HepG2 (cell line): ENCODE measurements around the gene ZFP69B. TPM values are rescaled to one million over a fixed set of nuclear protein-coding genes. Genes with fewer than 3 reads are reported as not detected.

Experiments
- ATAC-seq: fragments of 200-7000 bp; cut with Tn5 transposase; 3 replicates; pipeline ENCODE4 v1.9.1; 2020; ENCODE audit warnings: mild to moderate bottlenecking, moderate library complexity
- Bru-seq: library from RNA; stranded (reverse); fragments of 400-500 nt; gene quantifications from one replicate; lab custom pipeline; 2021; lab: Mats Ljungman, UMichigan
- BruChase-seq, 2 experiments: library from RNA; stranded (reverse); fragments of 400-500 nt; gene quantifications; one replicate each; lab custom pipeline; 2021; lab: Mats Ljungman, UMichigan
- BruUV-seq: library from RNA; stranded (reverse); fragments of 400-500 nt; replicated peaks from 2 replicates; lab custom pipeline; 2021; lab: Mats Ljungman, UMichigan
- CTCF ChIA-PET: fragments of 300-600 bp; formaldehyde crosslinking; extraction: SDS; loops from one replicate; lab custom pipeline; 2021; ENCODE audit warnings: low total read pairs, inconsistent platforms, low intra/inter-chr PET ratio; lab: Yijun Ruan, JAX
- POLR2A ChIA-PET: fragments of 350-600 bp; sonication (Branson Sonifier 250); formaldehyde crosslinking; loops from one replicate; lab custom pipeline; 2020; ENCODE audit warnings: antibody characterized with exemption, inconsistent platforms; lab: Yijun Ruan, JAX
- DNase-seq: peaks from one replicate; pipeline ENCODE4 v3.0.0-alpha.2; 2015; ENCODE audit warnings: low spot score
- FAIRE-seq: peaks from 3 replicates; lab custom pipeline; 2011; peaks lifted over from hg19 to GRCh38; lab: Jason Lieb, UNC
- H2AFZ ChIP-seq: one replicate; pipeline ENCODE4 v1.6.1; 2011; ENCODE audit warnings: low read length, inconsistent platforms
- H3K27ac ChIP-seq: fragments of 300-600 bp; 3 replicates; pipeline ENCODE4 v1.8.0; 2011; ENCODE audit warnings: mixed run types, mild to moderate bottlenecking, mixed read lengths, low read length, inconsistent platforms; ENCODE audit not compliant: insufficient read depth; ENCODE audit errors: extremely low read length
- H3K27me3 ChIP-seq, 2 experiments: fragments of 200-600 bp in 1 of 2; 2 replicates in 1 of 2; 3 replicates in 1 of 2; pipeline versions ENCODE4 v1.6.0 to v1.8.0; 2011; ENCODE audit warnings: low read length in 2 of 2, mild to moderate bottlenecking in 2 of 2, moderate library complexity in 2 of 2, inconsistent platforms in 1 of 2; ENCODE audit not compliant: insufficient read depth in 2 of 2, control insufficient read depth in 1 of 2
- H3K36me3 ChIP-seq, 2 experiments: fragments of 200-600 bp in 1 of 2; replicated peaks in 1 of 2; 2 replicates in 1 of 2; 3 replicates in 1 of 2; pipeline versions ENCODE4 v1.5.1 to v1.8.0; 2011; ENCODE audit warnings: low read length in 2 of 2, inconsistent platforms in 1 of 2; ENCODE audit not compliant: insufficient read depth in 2 of 2, control insufficient read depth in 1 of 2
- H3K4me1 ChIP-seq: 2 replicates; pipeline ENCODE4 v1.5.1; 2012; ENCODE audit warnings: low read length, inconsistent platforms; ENCODE audit not compliant: insufficient read depth
- H3K4me2 ChIP-seq: 2 replicates; pipeline ENCODE4 v1.6.0; 2011; ENCODE audit warnings: low read depth, low read length, inconsistent platforms
- H3K4me3 ChIP-seq, 3 experiments: fragments of 200-600 bp in 1 of 3; sonication (generic), shearing (Covaris generic) in 1 of 3; replicated peaks in 1 of 3; 2 replicates each; pipeline ENCODE4 v1.5.1; 2011 to 2016; ENCODE audit warnings: low read length in 3 of 3, inconsistent platforms in 2 of 3, low read depth in 2 of 3, mild to moderate bottlenecking in 2 of 3, control low read depth in 1 of 3, mixed read lengths in 1 of 3; ENCODE audit not compliant: insufficient read depth in 1 of 3
- H3K79me2 ChIP-seq: one replicate; pipeline ENCODE4 v1.6.1; 2011; ENCODE audit warnings: low read length, inconsistent platforms; ENCODE audit not compliant: insufficient read depth
- H3K9ac ChIP-seq: 2 replicates; pipeline ENCODE4 v1.6.0; 2011; ENCODE audit warnings: mild to moderate bottlenecking, low read depth, low read length, inconsistent platforms; ENCODE audit not compliant: insufficient read depth
- H3K9me3 ChIP-seq: 2 replicates; pipeline ENCODE4 v1.5.1; 2012; ENCODE audit warnings: mild to moderate bottlenecking, low read length
- H4K20me1 ChIP-seq: 2 replicates; pipeline ENCODE4 v1.6.0; 2011; ENCODE audit warnings: inconsistent platforms, mild to moderate bottlenecking, low read length, moderate library complexity; ENCODE audit not compliant: insufficient read depth
- FOXJ3 ChIP-seq: sonication (generic); formaldehyde crosslinking; IDR thresholded peaks from 2 replicates; pipeline ENCODE4 v1.4.0; 2020; ENCODE audit warnings: missing genetic modification reagents, mild to moderate bottlenecking, borderline replicate concordance
- GABPB1 ChIP-seq: IDR thresholded peaks from 2 replicates; pipeline ENCODE4 v1.6.1; 2016; ENCODE audit warnings: mild to moderate bottlenecking, missing genetic modification reagents, moderate library complexity, missing compliant biosample characterization
- JUN ChIP-seq: sonication (generic); formaldehyde crosslinking; IDR thresholded peaks from 2 replicates; pipeline ENCODE4 v1.4.0; 2020; ENCODE audit warnings: mild to moderate bottlenecking, missing genetic modification reagents
- NBN ChIP-seq: fragments of 450-650 bp; conservative IDR thresholded peaks from 2 replicates; pipeline ENCODE4 v1.6.1; 2017
- NONO ChIP-seq, 2 experiments: fragments of 450-650 bp in 1 of 2; sonication (generic) in 1 of 2; formaldehyde crosslinking in 1 of 2; IDR thresholded peaks in 1 of 2; conservative IDR thresholded peaks in 1 of 2; 2 replicates each; pipeline versions ENCODE4 v1.6.1 to v1.8.0; 2017 to 2022; ENCODE audit warnings: mild to moderate bottlenecking in 1 of 2, missing genetic modification reagents in 1 of 2, moderate library complexity in 1 of 2
- PHF20 ChIP-seq: sonication (generic); formaldehyde crosslinking; IDR thresholded peaks from 2 replicates; pipeline ENCODE4 v1.5.0; 2020; ENCODE audit warnings: mild to moderate bottlenecking, missing genetic modification reagents
- STAG1 ChIP-seq: sonication (generic); formaldehyde crosslinking; IDR thresholded peaks from 2 replicates; pipeline ENCODE4 v1.4.0; 2020; ENCODE audit warnings: missing genetic modification reagents
- SYNCRIP ChIP-seq: fragments of 200-400 bp; formaldehyde crosslinking; IDR thresholded peaks from 2 replicates; pipeline ENCODE4 v1.6.1; 2018; ENCODE audit warnings: mild to moderate bottlenecking, low read depth, low read length; ENCODE audit not compliant: insufficient read depth
- ZC3H13 ChIP-seq: sonication (generic); formaldehyde crosslinking; IDR thresholded peaks from 2 replicates; pipeline ENCODE4 v1.8.1; 2023; ENCODE audit warnings: mild to moderate bottlenecking, missing genetic modification reagents, moderate library complexity
- ZNF768 ChIP-seq: sonication (generic); formaldehyde crosslinking; IDR thresholded peaks from 2 replicates; pipeline ENCODE4 v1.4.0; 2020; ENCODE audit warnings: missing genetic modification reagents
- ZSCAN21 ChIP-seq: sonication (generic); formaldehyde crosslinking; IDR thresholded peaks from 2 replicates; pipeline ENCODE4 v1.8.0; 2022; ENCODE audit warnings: mild to moderate bottlenecking, missing genetic modification reagents, moderate library complexity, borderline replicate concordance
- WGBS: methylation state at CpG from one replicate; pipeline ENCODE4 v1.1.6; 2017; ENCODE audit warnings: low lambda C conversion rate; 5-methylcytosine and 5-hydroxymethylcytosine counted together
- in situ Hi-C: cut with HindIII; loops from 2 replicates; pipeline ENCODE4 v1.10.0; 2017; ENCODE audit warnings: low pct_unique_long_range_greater_than_20kb; ENCODE audit not compliant: extremely low pct_ligation_motif_present
- intact Hi-C: fragments of 100-400 bp; cut with micrococcal nuclease; formaldehyde crosslinking; loops from one replicate; pipeline ENCODE4 v1.10.0; 2022; ENCODE audit not compliant: unreplicated experiment
- long read RNA-seq, 2 experiments: library from RNA in 1 of 2; library from polyadenylated mRNA in 1 of 2; stranded (forward) in 1 of 2; unstranded in 1 of 2; transcript quantifications; one replicate each; pipeline ENCODE4 v2.0.0, GENCODE V29; 2019 to 2022
- polyA minus RNA-seq, 3 experiments: library from RNA; depleted of rRNA, polyadenylated mRNA; stranded (reverse); fragments of >200 nt; gene quantifications; 2 replicates each; pipeline ENCODE4 v1.2.3, GENCODE V29; 2011; ENCODE audit warnings: low replicate concordance in 1 of 3
- polyA plus RNA-seq, 8 experiments: library from polyadenylated mRNA; depleted of rRNA in 3 of 8; stranded (reverse) in 7 of 8; unstranded in 1 of 8; fragments of >200 nt; fragmentation: Illumina TruSeq in 4 of 8; extraction: Trizol in 4 of 8; gene quantifications; 2 replicates each; pipeline versions ENCODE4 v1.2.1 to v1.2.3, GENCODE V29; 2011 to 2016; ENCODE audit warnings: low read depth in 4 of 8, missing spikeins in 1 of 8, mixed read lengths in 1 of 8; ENCODE audit not compliant: insufficient read depth in 1 of 8
- total RNA-seq, 5 experiments: library from RNA; depleted of rRNA; stranded (reverse); fragments of >200 nt; fragmentation: Illumina TruSeq; extraction: Trizol; gene quantifications; 2 replicates each; pipeline ENCODE4 v1.2.3, GENCODE V29; 2016; ENCODE audit warnings: low read depth in 1 of 5
- TF ChIP-seq, protein P1 (sequence below): sonication (generic); formaldehyde crosslinking; conservative IDR thresholded peaks from 2 replicates; pipeline ENCODE4 v1.4.0; 2020; ENCODE audit warnings: missing genetic modification reagents
- TF ChIP-seq, protein P2 (sequence below): sonication (generic); formaldehyde crosslinking; IDR thresholded peaks from 2 replicates; pipeline ENCODE4; 2020; ENCODE audit warnings: missing genetic modification reagents, mild to moderate bottlenecking, borderline replicate concordance

The ZFP69B gene
- 7.7 and 10.8 TPM in 2 replicates for total RNA-seq (2016; rRNA removed; fragmentation: Illumina TruSeq; extraction: Trizol)
- total RNA-seq (2016; cell fraction: cytosol; rRNA removed; fragmentation: Illumina TruSeq; extraction: Trizol; ENCODE audit: low read depth): 1.2 and 2.3 TPM in 2 replicates
- 7.8 and 10.0 TPM in 2 replicates for total RNA-seq (2016; cell fraction: insoluble cytoplasmic fraction; rRNA removed; fragmentation: Illumina TruSeq; extraction: Trizol)
- 6.5 and 6.8 TPM in 2 replicates for total RNA-seq (2016; cell fraction: membrane; rRNA removed; fragmentation: Illumina TruSeq; extraction: Trizol)
- 7.1 TPM in 2 replicates for total RNA-seq (2016; cell fraction: nucleus; rRNA removed; fragmentation: Illumina TruSeq; extraction: Trizol)
- polyA plus RNA-seq (2011; rRNA removed): 4.6 and 4.9 TPM in 2 replicates
- 2.2 and 3.9 TPM in 2 replicates for polyA plus RNA-seq (2011; cell fraction: cytosol; rRNA removed)
- 2.4 and 3.6 TPM in 2 replicates for polyA plus RNA-seq (2011; cell fraction: nucleus; rRNA removed)
- polyA plus RNA-seq (2012): 6.1 and 7.8 TPM in 2 replicates
- polyA plus RNA-seq (2016; cell fraction: cytosol; fragmentation: Illumina TruSeq; extraction: Trizol; ENCODE audit: low read depth): 1.3 and 1.9 TPM in 2 replicates
- 8.4 and 8.8 TPM in 2 replicates for polyA plus RNA-seq (2016; cell fraction: insoluble cytoplasmic fraction; fragmentation: Illumina TruSeq; extraction: Trizol; ENCODE audit: low read depth)
- polyA plus RNA-seq (2016; cell fraction: membrane; fragmentation: Illumina TruSeq; extraction: Trizol; ENCODE audit: low read depth): 3.3 and 3.5 TPM in 2 replicates
- 7.3 and 8.2 TPM in 2 replicates for polyA plus RNA-seq (2016; cell fraction: nucleus; fragmentation: Illumina TruSeq; extraction: Trizol; ENCODE audit: insufficient read depth, low read depth)
- polyA minus RNA-seq (2011; rRNA and poly(A)+ RNA removed; ENCODE audit: low replicate concordance): 0.75 and 2.9 TPM in 2 replicates
- polyA minus RNA-seq (2011; cell fraction: cytosol; rRNA and poly(A)+ RNA removed): 4.3 and 5.0 TPM in 2 replicates
- polyA minus RNA-seq (2011; cell fraction: nucleus; rRNA and poly(A)+ RNA removed): 11.3 and 17.8 TPM in 2 replicates
- Bru-seq, nascent RNA: percentile 67 among the genes with signal in this experiment
- percentile 75 among the genes with signal in this experiment for BruChase-seq, experiment 1, labeled RNA remaining after a 6-hour chase
- percentile 70 among the genes with signal in this experiment for BruChase-seq, experiment 2, labeled RNA remaining after a 2-hour chase
- long read RNA-seq, experiment 1, partial matches to known transcripts: 1 of 7 reads
- long read RNA-seq, experiment 1, other reads (novel, unspliced or antisense): 4 of 7 reads
- long read RNA-seq, experiment 2, partial matches to known transcripts: 4 of 7 reads
- long read RNA-seq, experiment 2, other reads (novel, unspliced or antisense): 3 of 7 reads

DNA sequence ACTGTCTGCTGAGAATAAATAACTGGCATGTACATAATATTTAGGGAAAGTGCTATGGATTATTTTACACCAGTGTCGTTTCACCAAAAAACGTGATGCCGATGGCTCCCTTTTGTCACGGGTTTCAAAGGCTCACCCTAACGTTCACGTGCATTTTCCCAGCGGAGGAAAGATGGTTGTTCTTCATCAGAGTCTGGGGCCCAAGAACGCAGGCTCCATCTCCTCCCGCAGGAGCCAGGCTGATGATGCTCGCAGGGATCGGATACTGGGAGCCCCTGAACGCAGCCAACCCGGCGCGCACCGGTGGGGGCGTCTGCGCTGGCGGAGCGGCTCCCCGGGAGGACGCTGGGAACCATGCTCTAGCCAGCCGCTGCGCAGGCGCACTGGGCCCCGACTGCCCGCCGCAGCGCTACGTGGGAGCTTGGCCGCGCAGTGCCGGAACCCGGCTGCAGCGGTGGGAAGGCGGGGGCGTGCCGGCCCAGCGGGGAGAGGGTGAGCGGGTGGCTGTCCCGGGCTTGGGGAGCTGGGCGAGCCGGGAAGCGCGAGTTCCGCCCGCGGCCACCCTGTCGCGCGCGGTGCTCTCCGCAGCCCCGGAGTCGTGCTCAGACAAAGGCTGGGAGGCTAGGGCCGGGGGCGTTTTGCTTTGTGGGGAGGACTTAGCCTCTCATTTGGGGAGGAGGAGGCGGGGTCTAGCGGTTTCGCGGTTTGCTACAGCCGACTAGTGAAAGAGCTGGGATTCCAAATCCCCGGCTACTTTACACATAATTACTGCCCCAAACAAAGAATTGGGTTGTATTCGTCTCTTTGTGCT is at the start of gene ZFP69B:
ZFP69B (plus strand) TSS at position 793 of the 811 bp plus-strand sequence. CDS start 486 bp downstream, outside the sequence.
- ChIA-PET POLR2A (interaction anchor here (0.6 to 1.7 kb wide), 14 partner anchors 12 to 242 kb away, joined by 3 to 21 read pairs (median 5); partner anchors contain the start of genes EXO5, NFYC and ZFP69), CTCF (no interaction called here)
- intact Hi-C loops (loop anchor here (2.0 kb wide), 1 partner anchor 29 kb away; no protein-coding TSS in a partner anchor), in situ Hi-C loops (no loop called here)
- H3K4me3 ChIP-seq: peak within 1 kb of the TSS; percentile 73 to 87 (median 86)
- peak within 1 kb of the TSS; percentile 98 for H2AFZ ChIP-seq
- H3K9ac ChIP-seq: peak within 1 kb of the TSS; percentile 83
- H4K20me1 ChIP-seq: no peaks in the 10 kb centered on the region
- peak; percentile 85 for DNase-seq
- H3K27me3 ChIP-seq: no peaks in the 10 kb centered on the region; a peak in 2 of 5 replicates
- H3K27ac ChIP-seq: peak within 1 kb of the TSS; percentile 78
- peaks cover 3 to 16% of the 10 kb centered on the region in 2 experiments; a peak in 2 of 5 replicates for H3K36me3 ChIP-seq
- ATAC-seq: peak; percentile 98
- FAIRE-seq: no peak
- no TSS peak for BruUV-seq
- H3K4me1 ChIP-seq: peaks cover 26% of the 10 kb centered on the region
- H3K4me2 ChIP-seq: peak within 1 kb of the TSS; percentile 78
- H3K9me3 ChIP-seq: peaks cover 16% of the 10 kb centered on the region
- 0% methylated on average over 13 of the region's 64 CpGs for WGBS
- peaks cover 20% of the 10 kb centered on the region for H3K79me2 ChIP-seq
- peak; percentile 59; the same call in 1 of the 2 replicates for TF ChIP-seq ZC3H13 (CRISPR knock-in tag)
- peak; percentile 78 for TF ChIP-seq PHF20 (CRISPR knock-in tag)
- peak; percentile 92 for TF ChIP-seq ZSCAN21
- TF ChIP-seq, protein P1, sequence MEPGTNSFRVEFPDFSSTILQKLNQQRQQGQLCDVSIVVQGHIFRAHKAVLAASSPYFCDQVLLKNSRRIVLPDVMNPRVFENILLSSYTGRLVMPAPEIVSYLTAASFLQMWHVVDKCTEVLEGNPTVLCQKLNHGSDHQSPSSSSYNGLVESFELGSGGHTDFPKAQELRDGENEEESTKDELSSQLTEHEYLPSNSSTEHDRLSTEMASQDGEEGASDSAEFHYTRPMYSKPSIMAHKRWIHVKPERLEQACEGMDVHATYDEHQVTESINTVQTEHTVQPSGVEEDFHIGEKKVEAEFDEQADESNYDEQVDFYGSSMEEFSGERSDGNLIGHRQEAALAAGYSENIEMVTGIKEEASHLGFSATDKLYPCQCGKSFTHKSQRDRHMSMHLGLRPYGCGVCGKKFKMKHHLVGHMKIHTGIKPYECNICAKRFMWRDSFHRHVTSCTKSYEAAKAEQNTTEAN (CRISPR knock-in tag): no peak
- TF ChIP-seq ZNF768: peak; percentile 78; the same call in 1 of the 2 replicates
- TF ChIP-seq SYNCRIP: no peak
- peak; percentile 8; the same call in 1 of the 2 replicates for TF ChIP-seq STAG1 (CRISPR knock-in tag)
- TF ChIP-seq, protein P2, sequence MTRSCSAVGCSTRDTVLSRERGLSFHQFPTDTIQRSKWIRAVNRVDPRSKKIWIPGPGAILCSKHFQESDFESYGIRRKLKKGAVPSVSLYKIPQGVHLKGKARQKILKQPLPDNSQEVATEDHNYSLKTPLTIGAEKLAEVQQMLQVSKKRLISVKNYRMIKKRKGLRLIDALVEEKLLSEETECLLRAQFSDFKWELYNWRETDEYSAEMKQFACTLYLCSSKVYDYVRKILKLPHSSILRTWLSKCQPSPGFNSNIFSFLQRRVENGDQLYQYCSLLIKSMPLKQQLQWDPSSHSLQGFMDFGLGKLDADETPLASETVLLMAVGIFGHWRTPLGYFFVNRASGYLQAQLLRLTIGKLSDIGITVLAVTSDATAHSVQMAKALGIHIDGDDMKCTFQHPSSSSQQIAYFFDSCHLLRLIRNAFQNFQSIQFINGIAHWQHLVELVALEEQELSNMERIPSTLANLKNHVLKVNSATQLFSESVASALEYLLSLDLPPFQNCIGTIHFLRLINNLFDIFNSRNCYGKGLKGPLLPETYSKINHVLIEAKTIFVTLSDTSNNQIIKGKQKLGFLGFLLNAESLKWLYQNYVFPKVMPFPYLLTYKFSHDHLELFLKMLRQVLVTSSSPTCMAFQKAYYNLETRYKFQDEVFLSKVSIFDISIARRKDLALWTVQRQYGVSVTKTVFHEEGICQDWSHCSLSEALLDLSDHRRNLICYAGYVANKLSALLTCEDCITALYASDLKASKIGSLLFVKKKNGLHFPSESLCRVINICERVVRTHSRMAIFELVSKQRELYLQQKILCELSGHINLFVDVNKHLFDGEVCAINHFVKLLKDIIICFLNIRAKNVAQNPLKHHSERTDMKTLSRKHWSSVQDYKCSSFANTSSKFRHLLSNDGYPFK: no peak
- no peak for TF ChIP-seq FOXJ3 (CRISPR knock-in tag)
- peak; percentile 85 for TF ChIP-seq GABPB1 (CRISPR knock-in tag)
- TF ChIP-seq JUN: 0 out of 2 replicates have a peak, but pooled peaks have one; percentile 16
- no peak for TF ChIP-seq NONO (IDR thresholded peaks at IDR 0.05)
- TF ChIP-seq NONO (CRISPR knock-in tag; conservative IDR thresholded peaks at IDR 0.05): peak; percentile 81
- no peak for TF ChIP-seq NBN
